Ovary (tissue), 9 donors: Measurements from ENCODE around the gene NUSAP1. TPM values are rescaled to one million over a fixed set of nuclear protein-coding genes. Genes with fewer than 3 reads are reported as not detected.

Experiments used
- DNase-seq, 5 donors: peaks; one replicate each; pipeline ENCODE4 v3.0.0-alpha.2; 2019 to 2020
- H3K27ac ChIP-seq, 2 donors: fragments of 200-600 bp; one replicate each; pipeline versions ENCODE4 v1.5.1 to v1.8.0; 2019 to 2022
- H3K27me3 ChIP-seq: fragments of 200-600 bp; one replicate; pipeline ENCODE4 v1.8.0; 2022
- H3K36me3 ChIP-seq: fragments of 200-600 bp; sonication (generic); one replicate; pipeline ENCODE4 v1.5.1; 2019
- H3K4me1 ChIP-seq: one replicate; pipeline ENCODE4 v1.8.1; 2013; ENCODE audit warnings: mild to moderate bottlenecking, moderate library complexity; ENCODE audit not compliant: insufficient read depth
- H3K4me3 ChIP-seq: fragments of 200-600 bp; sonication (generic); one replicate; pipeline ENCODE4 v1.5.1; 2017
- H3K9me3 ChIP-seq, 2 donors: fragments of 200-600 bp in 1 of 2; sonication (generic) in 1 of 2; one replicate each; pipeline versions ENCODE4 v1.5.1 to v1.8.1; 2013 to 2019; ENCODE audit warnings: mild to moderate bottlenecking in 1 of 2, moderate library complexity in 1 of 2
- CTCF ChIP-seq, 3 donors: fragments of 450-650 bp in 2 of 3; fragments of 200-600 bp in 1 of 3; IDR thresholded peaks; one replicate each; pipeline versions ENCODE4 v1.5.1 to v1.8.0; 2016 to 2022; ENCODE audit warnings: antibody characterized with exemption in 3 of 3, mild to moderate bottlenecking in 1 of 3
- EP300 ChIP-seq: sonication (generic); formaldehyde crosslinking; IDR thresholded peaks from one replicate; pipeline ENCODE4 v1.6.1; 2017; ENCODE audit warnings: antibody characterized with exemption
- POLR2A ChIP-seq: fragments of 450-650 bp; IDR thresholded peaks from one replicate; pipeline ENCODE4 v1.6.1; 2017; ENCODE audit warnings: antibody characterized with exemption, mild to moderate bottlenecking, moderate library complexity
- WGBS, 3 donors: extraction: QIAGEN DNeasy Blood & Tissue Kit in 1 of 3; methylation state at CpG; one replicate each; pipeline versions ENCODE4 v1.1.5 to v1.1.7; 2013 to 2017; 5-methylcytosine and 5-hydroxymethylcytosine counted together
- intact Hi-C, 4 donors: fragments of 100-400 bp; cut with DNase I; formaldehyde crosslinking; loops; one replicate each; pipeline versions ENCODE4 v1.11.0 to v1.15.1; 2022 to 2023
- polyA plus RNA-seq, 2 donors: library from polyadenylated mRNA; stranded (reverse); fragments of 200-250 nt in 1 of 2; fragments of 350-450 nt in 1 of 2; fragmentation: Illumina TruSeq in 1 of 2; extraction: RNeasy Lipid Tissue Mini Kit (QIAGEN cat#74804) in 1 of 2; gene quantifications; one replicate each; pipeline ENCODE4 v1.2.3, GENCODE V29; 2013 to 2014
- total RNA-seq, 7 donors: library from RNA; depleted of rRNA in 2 of 7; stranded (reverse); fragments of >200 nt in 2 of 7; fragmentation: NEBNext Ultra II Directional in 3 of 7; extraction: Animal tissue kit (Norgen Biotek cat#: 25700) in 3 of 7; gene quantifications; one replicate each; pipeline versions ENCODE4 v1.1.0 to v1.2.4, GENCODE V29; 2016 to 2023
- donor health status: DM: no; HTN: no; CAD: no; lungs with moderate emphysema.
- donor health status: DM: no; HTN: no; CAD: no.
- donor health status: Bipolar disorder and iron deficiency.
- donor health status: DM: yes; HTN: yes; CAD: no.
- donor health status: DM: no; HTN: no; CAD: no.
- donor health status: DM: yes; HTN: yes; CAD: no.

Gene NUSAP1
- total and polyA plus RNA-seq, 9 donors: 2.2 to 14.8 (median 5.8) TPM

DNA sequence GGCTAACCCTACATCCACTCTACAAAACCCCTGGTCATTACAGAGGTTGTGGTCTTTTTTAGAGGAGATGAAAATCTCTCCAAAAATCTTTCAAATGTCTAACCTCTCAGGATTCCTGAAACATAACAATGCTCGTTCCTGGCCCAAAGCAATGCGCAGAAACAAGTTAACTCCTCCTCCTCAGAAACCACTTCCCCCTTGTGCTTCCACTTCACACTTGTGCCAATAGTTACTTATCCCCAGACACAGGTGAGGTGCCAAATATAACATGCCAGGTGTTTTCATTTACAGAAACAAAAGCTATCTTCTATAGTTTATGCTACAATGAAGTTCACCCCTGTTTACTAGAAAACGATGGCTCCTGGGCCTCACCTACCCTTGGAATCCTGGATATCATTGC, 63.4 kb downstream of the NUSAP1 start:
- no peak for DNase-seq
- 88 to 94% (median 90%) methylated on average over 3 of the region's 3 CpGs for WGBS, 3 donors
- no peak overlapping the region for H3K4me3 ChIP-seq
- intact Hi-C loops: no loop called here
- TF ChIP-seq POLR2A (no peak), CTCF (IDR thresholded peaks at IDR 0.05) (no peak), EP300 (no peak)
- no peaks in the 10 kb centered on the region for H3K4me1 ChIP-seq
- no peaks in the 10 kb centered on the region for H3K36me3 ChIP-seq
- H3K9me3 ChIP-seq: no peaks in the 10 kb centered on the region
- no peak overlapping the region for H3K27ac ChIP-seq
- no peaks in the 10 kb centered on the region for H3K27me3 ChIP-seq

DNA sequence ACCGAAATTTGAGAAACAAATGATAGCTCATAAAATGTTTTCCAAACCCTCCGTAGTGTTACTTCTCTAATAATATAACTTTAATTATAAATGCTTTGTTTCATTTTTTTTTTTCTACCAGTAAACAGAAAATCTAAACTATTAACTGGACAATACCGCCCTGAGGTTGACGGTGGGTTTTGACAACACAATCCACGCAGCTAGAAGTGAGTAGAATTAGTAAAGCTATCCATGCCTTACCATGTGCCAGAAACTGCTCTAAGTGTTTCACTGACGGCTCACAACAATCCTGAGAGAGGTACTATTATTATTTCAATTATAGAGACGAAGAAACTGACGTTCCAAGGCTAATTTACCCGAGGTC, 69.2 kb downstream of the NUSAP1 start:
- peaks cover 5% of the 10 kb centered on the region for H3K4me1 ChIP-seq
- TF ChIP-seq CTCF (IDR thresholded peaks at IDR 0.05) (no peak), EP300 (no peak), POLR2A (no peak)
- no peak for DNase-seq
- 2 to 5% (median 5%) methylated on average over 9 of the region's 9 CpGs for WGBS, 3 donors
- intact Hi-C loops: no loop called here
- peak overlapping the region; percentile 94 for H3K4me3 ChIP-seq
- peak overlapping the region; percentile 60 to 68 for H3K27ac ChIP-seq
- no peaks in the 10 kb centered on the region for H3K9me3 ChIP-seq
- H3K36me3 ChIP-seq: no peaks in the 10 kb centered on the region
- no peaks in the 10 kb centered on the region for H3K27me3 ChIP-seq

- Histone ChIP-seq H3K27me3 (no peaks in the 10 kb centered on the region), H3K27ac (no peak overlapping the region), H3K9me3 (no peaks in the 10 kb centered on the region), H3K4me1 (peaks cover 4% of the 10 kb centered on the region), H3K36me3 (no peaks in the 10 kb centered on the region), H3K4me3 (no peak overlapping the region)
- no peak for DNase-seq
- 82 to 89% (median 84%) methylated on average over 5 of the region's 5 CpGs for WGBS, 3 donors
- intact Hi-C loops: no loop called here
- TF ChIP-seq POLR2A: no peak
- no peak for TF ChIP-seq CTCF (IDR thresholded peaks at IDR 0.05)
- TF ChIP-seq EP300: no peak
Observed at GRCh38 chr15:41407341-41407740, 74.7 kb downstream of the NUSAP1 start.

GRCh38 chr15:41408234-41408641, 75.6 kb downstream of the NUSAP1 start:
- DNase-seq: peak in 1 of 5 donors; percentile 31

More at GRCh38 chr15:41408234-41408641, 75.6 kb downstream of the NUSAP1 start:
- intact Hi-C loops: no loop called here
- TF ChIP-seq EP300 (no peak), CTCF (IDR thresholded peaks at IDR 0.05) (no peak), POLR2A (no peak)
- H3K4me3 ChIP-seq: no peak overlapping the region
- no peaks in the 10 kb centered on the region for H3K4me1 ChIP-seq
- 36 to 50% (median 38%) methylated on average over 2 of the region's 2 CpGs for WGBS, 3 donors
- no peak overlapping the region for H3K27ac ChIP-seq
- H3K9me3 ChIP-seq: no peaks in the 10 kb centered on the region
- no peaks in the 10 kb centered on the region for H3K36me3 ChIP-seq
- H3K27me3 ChIP-seq: no peaks in the 10 kb centered on the region
